Right forelimb (tissue), 1 donor: Measurements from ENCODE around the gene LBHD1.

Experiments used
- DNase-seq: peaks from one replicate; pipeline ENCODE4 v3.0.0-alpha.2; 2018

The LBHD1 gene

GRCh38 chr11:62613291-62613778 is 58.7 kb downstream of the LBHD1 start:
- no peak for DNase-seq
